PC-3 (cell line): Measurements from ENCODE around the gene LPAR1. TPM values are rescaled to one million over a fixed set of nuclear protein-coding genes. Genes with fewer than 3 reads are reported as not detected.

ENCODE experiments used
- ATAC-seq: fragments of 200-7000 bp; cut with Tn5 transposase; 2 replicates; pipeline ENCODE4 v1.9.1; 2020; ENCODE audit warnings: mild to moderate bottlenecking, moderate library complexity
- BruUV-seq: library from RNA; stranded (reverse); fragments of 400-500 nt; replicated peaks from 2 replicates; lab custom pipeline; 2021; lab: Mats Ljungman, UMichigan
- CTCF ChIA-PET: fragments of 300-600 bp; sonication (Branson Sonifier 250); formaldehyde crosslinking; loops from one replicate; lab custom pipeline; 2022; ENCODE audit warnings: antibody characterized with exemption; lab: Charles Lee
- POLR2A ChIA-PET: fragments of 300-600 bp; sonication (Branson Sonifier 250); formaldehyde crosslinking; loops from one replicate; lab custom pipeline; 2022; ENCODE audit warnings: antibody characterized with exemption; ENCODE audit not compliant: unreplicated experiment; lab: Charles Lee
- DNase-seq: peaks from one replicate; pipeline ENCODE4 v3.0.0-alpha.2; 2015
- H2AFZ ChIP-seq: fragments of 300-600 bp; sonication (generic); 2 replicates; pipeline ENCODE4 v1.6.0; 2016; ENCODE audit warnings: antibody characterized with exemption, low read length
- H3F3A ChIP-seq: fragments of 300-600 bp; sonication (generic); one replicate; pipeline ENCODE4 v1.6.0; 2017; ENCODE audit warnings: antibody characterized with exemption, low read length, control low read depth, mild to moderate bottlenecking; ENCODE audit not compliant: unreplicated experiment
- H3K27ac ChIP-seq: fragments of 300-600 bp; sonication (generic); 2 replicates; pipeline ENCODE4 v1.5.1; 2016; ENCODE audit warnings: mild to moderate bottlenecking, low read length
- H3K27me3 ChIP-seq: fragments of 300-600 bp; sonication (generic); 2 replicates; pipeline ENCODE4 v1.6.1; 2016; ENCODE audit warnings: low read length, mixed read lengths
- H3K36me3 ChIP-seq: fragments of 300-600 bp; sonication (generic); 2 replicates; pipeline ENCODE4 v1.6.1; 2016; ENCODE audit warnings: low read depth, mixed run types, low read length, mixed read lengths
- H3K4me1 ChIP-seq: fragments of 300-600 bp; sonication (generic); 2 replicates; pipeline ENCODE4 v1.5.1; 2016; ENCODE audit warnings: low read length; ENCODE audit not compliant: insufficient read depth
- H3K4me2 ChIP-seq: fragments of 300-600 bp; sonication (generic); 2 replicates; pipeline ENCODE4 v1.6.0; 2016; ENCODE audit warnings: low read length
- H3K4me3 ChIP-seq: fragments of 300-600 bp; sonication (generic); 2 replicates; pipeline ENCODE4 v1.5.1; 2016; ENCODE audit warnings: mild to moderate bottlenecking, low read length, mixed read lengths
- H3K79me2 ChIP-seq: fragments of 300-600 bp; sonication (generic); 2 replicates; pipeline ENCODE4 v1.6.1; 2017; ENCODE audit warnings: low read length, mixed read lengths
- H3K9ac ChIP-seq: fragments of 300-600 bp; sonication (generic); 2 replicates; pipeline ENCODE4 v1.6.0; 2016; ENCODE audit warnings: mild to moderate bottlenecking, low read length
- H3K9me2 ChIP-seq: fragments of 300-600 bp; sonication (generic); replicated peaks from 2 replicates; pipeline ENCODE4 v1.6.1; 2016; ENCODE audit warnings: mixed run types, low read length, mixed read lengths
- H3K9me3 ChIP-seq: fragments of 300-600 bp; sonication (generic); 2 replicates; pipeline ENCODE4 v1.6.1; 2016; ENCODE audit warnings: low read length, mixed read lengths
- H4K20me1 ChIP-seq: fragments of 300-600 bp; sonication (generic); 2 replicates; pipeline ENCODE4 v1.6.1; 2016; ENCODE audit warnings: low read length, mixed read lengths
- CTCF ChIP-seq: fragments of 300-600 bp; sonication (generic); conservative IDR thresholded peaks from 2 replicates; pipeline ENCODE4 v1.5.1; 2017; ENCODE audit warnings: antibody characterized with exemption, low read depth, mild to moderate bottlenecking, low read length
- EZH2 ChIP-seq: fragments of 300-600 bp; sonication (generic); IDR thresholded peaks from one replicate; pipeline ENCODE4 v1.6.1; 2017; ENCODE audit warnings: antibody characterized with exemption, mild to moderate bottlenecking, low read length; ENCODE audit not compliant: unreplicated experiment
- EZH2phosphoT487 ChIP-seq: fragments of 300-600 bp; sonication (generic); IDR thresholded peaks from 2 replicates; pipeline ENCODE4 v1.6.1; 2018; ENCODE audit warnings: mild to moderate bottlenecking, antibody characterized with exemption, low read length, borderline replicate concordance
- intact Hi-C: fragments of 100-400 bp; cut with micrococcal nuclease; formaldehyde crosslinking; loops from 2 replicates; pipeline ENCODE4 v1.9.0; 2023
- total RNA-seq: library from RNA; depleted of rRNA; stranded (reverse); fragments of >200 nt; gene quantifications from 2 replicates; pipeline ENCODE4 v1.2.3, GENCODE V29; 2014

LPAR1 gene
- total RNA-seq, 1 experiment from 2014 or later = 67.9 TPM

- intact Hi-C loops = no loop called here
- Histone ChIP-seq H3F3A (no peaks in the 10 kb centered on the region), H3K27me3 (no peaks in the 10 kb centered on the region), H3K36me3 (no peaks in the 10 kb centered on the region), H3K4me1 (no peaks in the 10 kb centered on the region), H3K9me2 (no peaks in the 10 kb centered on the region), H3K27ac (no peak overlapping the region), H2AFZ (no peak overlapping the region), H3K4me3 (no peak overlapping the region), H3K4me2 (no peak overlapping the region), H4K20me1 (no peaks in the 10 kb centered on the region), H3K9ac (no peak overlapping the region), H3K79me2 (no peaks in the 10 kb centered on the region), H3K9me3 (0 out of 2 replicates have a peak, but pooled peaks cover 7% of the 10 kb centered on the region)
- DNase-seq (peak; percentile 16), ATAC-seq (no peak)
- CTCF ChIA-PET = no interaction called here
- BruUV-seq = no TSS peak
- TF ChIP-seq EZH2phosphoT487 (no peak), EZH2 (no peak), CTCF (no peak)
- POLR2A ChIA-PET = no interaction called here
Observed at GRCh38 chr9:110850401-110851135, 187.7 kb downstream of the LPAR1 start.

GRCh38 chr9:110847671-110848070 lies 190.6 kb downstream of the LPAR1 start:
- Histone ChIP-seq H3K4me1 (no peaks in the 10 kb centered on the region), H3K79me2 (no peaks in the 10 kb centered on the region), H3K4me3 (no peak overlapping the region), H3K27me3 (no peaks in the 10 kb centered on the region), H3K36me3 (no peaks in the 10 kb centered on the region), H3F3A (no peaks in the 10 kb centered on the region), H3K4me2 (no peak overlapping the region), H3K9ac (no peak overlapping the region), H3K9me2 (no peaks in the 10 kb centered on the region), H2AFZ (no peak overlapping the region), H3K27ac (no peak overlapping the region), H4K20me1 (no peaks in the 10 kb centered on the region), H3K9me3 (no peaks in the 10 kb centered on the region)
- POLR2A ChIA-PET = no interaction called here
- no peak for TF ChIP-seq EZH2phosphoT487
- TF ChIP-seq EZH2 = no peak
- DNase-seq (no peak), ATAC-seq (no peak)
- intact Hi-C loops = no loop called here
- no TSS peak for BruUV-seq
- CTCF ChIA-PET = no interaction called here

- POLR2A ChIA-PET = interaction anchor here (0.7 kb wide), 1 partner anchor 102 kb away, joined by 4 read pairs; no protein-coding TSS in a partner anchor
- intact Hi-C loops = no loop called here
- Histone ChIP-seq H3K27ac (no peak overlapping the region), H3F3A (no peaks in the 10 kb centered on the region), H3K4me3 (no peak overlapping the region), H3K36me3 (no peaks in the 10 kb centered on the region), H3K4me1 (no peaks in the 10 kb centered on the region), H3K9me2 (no peaks in the 10 kb centered on the region), H3K27me3 (no peaks in the 10 kb centered on the region), H3K79me2 (no peaks in the 10 kb centered on the region), H3K9me3 (no peaks in the 10 kb centered on the region), H3K4me2 (no peak overlapping the region), H4K20me1 (no peaks in the 10 kb centered on the region), H3K9ac (no peak overlapping the region), H2AFZ (no peak overlapping the region)
- DNase-seq = no peak
- BruUV-seq = no TSS peak
- TF ChIP-seq CTCF (no peak), EZH2phosphoT487 (no peak), EZH2 (no peak)
- CTCF ChIA-PET = no interaction called here
- no peak for ATAC-seq
Observed at GRCh38 chr9:110846215-110846614, 192.1 kb downstream of the LPAR1 start.
